C4-2B (cell line): ENCODE measurements around the gene PCDHGA8.
"Not testable (repeated sequence)": the region's sequence is repeated elsewhere in the genome, so short reads cannot be mapped to it uniquely, and the experiment has no call there.

Experiments used
- H3K27ac ChIP-seq: fragments of 450-650 bp; 2 replicates; pipeline ENCODE4 v1.5.1; 2017
- CTCF ChIP-seq: fragments of 450-650 bp; conservative IDR thresholded peaks from 2 replicates; pipeline ENCODE4 v1.5.1; 2017; ENCODE audit warnings: mild to moderate bottlenecking
- ZFX ChIP-seq: fragments of 450-650 bp; IDR thresholded peaks from 2 replicates; pipeline ENCODE4 v1.6.1; 2017

PCDHGA8 gene

GRCh38 chr5:141374627-141375026 is 17.8 kb upstream of the PCDHGA8 start:
- no peak for TF ChIP-seq CTCF
- TF ChIP-seq ZFX = no peak
- no peak overlapping the region for H3K27ac ChIP-seq

- TF ChIP-seq CTCF = peak; percentile 41
- not testable (repeated sequence) for H3K27ac ChIP-seq
These were observed 16.8 kb upstream of the PCDHGA8 start for GRCh38 chr5:141375444-141376155.

GRCh38 chr5:141382469-141383294 is 9.8 kb upstream of the PCDHGA8 start, which contains the start of gene PCDHGA7:
PCDHGA7 (plus strand) TSS chr5:141382742; CDS start chr5:141382900, 158 bp downstream.
- TF ChIP-seq CTCF = peak; percentile 74
- no peak for TF ChIP-seq ZFX
- no peak within 1 kb of the TSS for H3K27ac ChIP-seq

GRCh38 chr5:141383345-141383744 is 9.1 kb upstream of the PCDHGA8 start:
- TF ChIP-seq CTCF = no peak
- TF ChIP-seq ZFX = no peak
- no peak overlapping the region for H3K27ac ChIP-seq

- H3K27ac ChIP-seq = no peak overlapping the region
- TF ChIP-seq ZFX = no peak
- no peak for TF ChIP-seq CTCF
These were observed 7.8 kb upstream of the PCDHGA8 start for GRCh38 chr5:141384471-141385267.

- TF ChIP-seq CTCF = peak; percentile 75
These were observed 4.7 kb upstream of the PCDHGA8 start, which contains the start of gene PCDHGB4 for GRCh38 chr5:141387557-141388311. PCDHGB4 (plus strand) TSS chr5:141387698; CDS start chr5:141387885, 187 bp downstream.

More at GRCh38 chr5:141387557-141388311, 4.7 kb upstream of the PCDHGA8 start, which contains the start of gene PCDHGB4:
- H3K27ac ChIP-seq = not testable (repeated sequence)
